GM21367 (cell line): ENCODE data around the gene C1QL2.

Experiments used
- ATAC-seq: cut with Tn5 transposase; IDR thresholded peaks from one replicate; pipeline ENCODE4 v1.9.1; 2021; ENCODE audit not compliant: unreplicated experiment

Gene C1QL2

GRCh38 chr2:119158563-119159347 lies at the start of gene C1QL2:
Gene C1QL2 (minus strand): TSS chr2:119158751. CDS start chr2:119158269, 482 bp downstream.
- ATAC-seq, result no peak

DNA sequence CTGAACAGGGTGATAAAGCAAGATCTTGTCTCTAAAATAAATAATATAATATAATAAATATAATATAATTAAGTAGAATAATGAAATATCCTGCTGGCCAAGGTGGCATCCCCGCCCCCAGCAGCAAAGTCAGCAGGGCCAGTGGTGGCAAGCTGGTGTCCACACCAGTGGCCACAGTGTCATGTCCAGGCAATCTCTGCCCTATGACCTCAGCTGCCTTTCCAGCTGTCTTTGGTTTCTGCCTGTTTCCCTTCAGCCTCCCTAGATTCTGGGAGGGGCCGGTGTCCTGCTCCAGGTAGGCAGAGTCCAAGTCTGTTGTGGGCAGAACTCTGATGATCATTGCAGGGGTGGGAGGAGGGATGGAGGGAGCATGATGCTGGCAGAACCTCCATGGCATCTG lies 48.9 kb upstream of the C1QL2 start:
- no peak for ATAC-seq

DNA sequence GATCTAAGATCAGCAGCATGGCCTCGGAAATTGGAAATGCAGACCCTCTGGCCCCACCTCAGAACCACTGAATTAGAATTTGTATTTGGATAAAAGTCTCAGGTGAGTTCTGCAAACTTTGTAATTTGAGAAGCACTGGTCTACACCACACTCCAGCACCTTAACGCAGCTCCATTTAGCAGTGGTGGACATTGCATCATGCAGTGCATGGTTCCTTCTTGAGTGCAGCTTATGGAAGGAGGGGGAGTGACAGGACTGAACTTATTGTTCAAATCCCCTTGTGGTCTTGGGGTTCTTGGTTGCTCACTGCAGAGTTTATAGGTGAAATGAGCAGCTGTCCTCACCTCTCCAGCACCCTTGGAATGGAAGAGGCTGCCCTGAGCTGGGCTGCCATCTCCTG lies 47.6 kb upstream of the C1QL2 start:
- no peak for ATAC-seq

DNA sequence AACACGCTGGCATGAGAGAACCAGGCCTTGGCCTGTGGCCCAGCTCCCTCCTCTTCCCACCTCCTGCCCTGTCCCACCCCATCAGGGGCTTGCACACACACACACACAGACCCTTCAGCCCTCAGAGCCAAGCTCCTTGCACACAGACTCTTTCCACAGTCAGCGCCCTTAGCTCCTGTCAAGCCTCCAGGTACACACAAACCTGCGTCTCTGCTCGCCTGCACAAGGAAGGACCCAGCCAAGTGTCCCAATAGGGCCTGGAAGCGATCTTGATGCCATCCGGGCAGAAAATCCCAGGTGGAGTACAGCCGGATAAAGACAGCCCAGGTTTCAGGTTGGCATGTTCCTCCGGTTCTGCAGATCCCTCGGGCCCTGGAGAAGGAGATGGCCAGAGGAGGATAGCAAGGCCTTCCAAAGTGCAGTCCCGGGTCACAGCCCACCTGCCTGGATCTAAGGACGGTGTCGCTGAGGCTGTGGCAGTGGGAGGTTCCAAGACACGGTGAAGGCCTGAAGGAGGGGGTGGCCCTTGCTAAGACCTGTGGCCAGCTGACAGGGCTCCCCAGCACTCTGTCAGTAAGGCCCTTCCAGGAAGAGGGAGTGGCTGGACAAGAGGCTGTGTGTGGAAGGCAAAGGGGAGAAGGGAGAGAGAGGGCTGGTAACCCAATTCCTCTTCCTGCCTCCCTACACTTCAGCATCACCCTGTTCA lies 46.6 kb upstream of the C1QL2 start:
- no peak for ATAC-seq

DNA sequence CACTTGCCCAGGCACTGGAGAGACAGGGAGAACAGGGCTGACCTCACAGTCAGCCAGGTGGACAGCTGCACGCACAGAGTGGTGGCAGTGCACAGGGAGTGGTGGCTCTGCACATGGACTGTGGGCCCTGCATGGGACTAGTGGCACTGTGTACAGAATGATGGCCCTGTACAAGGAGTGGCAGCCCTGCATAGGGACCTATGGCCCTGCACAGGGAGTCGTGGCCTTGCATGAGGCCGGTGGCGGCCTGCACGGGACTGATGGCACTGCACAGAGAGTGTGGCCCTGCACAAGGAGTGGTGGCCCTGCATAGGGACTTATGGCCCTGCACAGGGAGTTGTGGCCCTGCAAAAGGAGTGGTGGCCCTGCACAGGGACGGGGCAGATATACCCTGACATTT lies 46.0 kb upstream of the C1QL2 start:
- ATAC-seq, result no peak

- no peak for ATAC-seq
These were observed 44.2 kb upstream of the C1QL2 start for GRCh38 chr2:119202610-119203310.

DNA sequence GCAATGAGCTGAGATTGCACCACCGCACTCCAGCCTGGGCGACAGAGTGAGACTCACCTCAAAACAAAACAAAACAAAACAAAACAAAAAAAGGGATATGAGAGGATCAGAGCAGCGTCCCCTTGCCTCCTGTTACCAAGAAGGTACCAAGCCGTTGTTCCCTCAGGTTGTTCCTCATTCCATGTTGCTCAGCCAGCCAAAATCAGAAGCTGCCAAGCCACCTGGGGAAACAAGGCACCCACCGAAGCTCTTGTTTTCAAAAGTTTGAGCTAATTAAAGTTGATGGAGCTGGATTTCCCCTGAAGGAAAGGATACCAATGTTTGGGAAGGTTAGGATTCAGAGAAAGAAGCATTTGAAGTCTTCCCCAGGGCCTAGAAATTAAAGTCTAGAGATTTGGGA lies 43.3 kb upstream of the C1QL2 start:
- no peak for ATAC-seq

GRCh38 chr2:119198240-119198840 lies 39.8 kb upstream of the C1QL2 start:
- no peak for ATAC-seq

DNA sequence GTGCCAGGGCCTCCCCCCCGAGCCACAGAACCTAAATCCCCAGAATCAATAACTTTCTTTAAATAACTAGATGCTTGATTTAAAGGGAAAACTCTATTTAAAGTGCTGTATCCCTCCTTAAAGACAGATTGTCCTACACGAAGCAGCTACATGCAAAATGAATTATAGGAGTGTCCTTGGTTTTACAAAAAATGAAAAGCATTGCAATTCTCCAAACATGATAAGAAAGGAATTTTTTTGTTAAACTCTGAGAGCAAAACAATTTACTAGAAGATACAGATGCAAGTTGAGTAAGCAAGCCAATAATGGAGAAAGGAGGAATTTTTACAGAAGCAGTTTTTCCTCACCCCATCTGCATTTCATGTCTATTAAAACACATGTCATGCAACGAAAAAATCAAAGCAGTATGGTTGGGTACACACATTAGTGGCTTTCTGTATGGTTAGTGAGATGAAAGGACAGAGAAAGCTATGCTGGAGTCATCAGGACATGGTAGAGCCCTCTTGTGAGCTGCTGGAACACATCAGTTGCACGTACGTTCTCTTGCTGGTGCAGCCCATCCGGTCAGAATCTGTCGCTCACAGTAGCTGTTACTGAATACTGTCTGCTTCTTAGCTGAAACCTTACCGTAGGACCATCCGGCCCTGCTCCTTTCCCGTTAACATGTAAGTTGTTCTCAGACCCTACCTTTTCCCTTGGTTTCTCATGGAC lies 39.1 kb upstream of the C1QL2 start:
- no peak for ATAC-seq

GRCh38 chr2:119197126-119197405 lies 38.5 kb upstream of the C1QL2 start:
- no peak for ATAC-seq

- ATAC-seq, result no peak
These were observed 38.0 kb upstream of the C1QL2 start for GRCh38 chr2:119196301-119197125.

- ATAC-seq, result no peak
These were observed 37.3 kb upstream of the C1QL2 start for GRCh38 chr2:119195887-119196286.

- ATAC-seq, result no peak
These were observed 36.5 kb upstream of the C1QL2 start for GRCh38 chr2:119195001-119195400.

DNA sequence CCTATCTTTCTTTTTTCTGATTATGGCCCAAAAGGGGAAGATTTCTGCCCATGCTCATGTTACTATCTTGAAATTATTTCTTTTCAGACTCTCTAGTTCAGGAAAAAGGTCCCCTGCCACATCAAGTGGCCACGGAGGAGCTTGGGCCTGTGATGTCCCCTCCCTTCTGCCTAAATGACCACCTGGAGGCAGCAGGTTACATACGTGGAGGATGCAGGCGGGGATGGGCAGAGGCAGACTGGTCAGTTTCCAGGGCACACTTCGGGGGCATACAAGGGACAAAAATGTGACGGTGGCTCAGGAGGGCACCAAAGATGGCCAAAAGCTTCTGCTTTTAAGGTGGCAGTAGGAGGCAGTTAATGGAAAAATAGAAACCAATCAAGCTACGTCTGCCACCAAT lies 34.3 kb upstream of the C1QL2 start:
- ATAC-seq, result no peak

GRCh38 chr2:119190321-119191111 lies 32.0 kb upstream of the C1QL2 start:
- no peak for ATAC-seq

DNA sequence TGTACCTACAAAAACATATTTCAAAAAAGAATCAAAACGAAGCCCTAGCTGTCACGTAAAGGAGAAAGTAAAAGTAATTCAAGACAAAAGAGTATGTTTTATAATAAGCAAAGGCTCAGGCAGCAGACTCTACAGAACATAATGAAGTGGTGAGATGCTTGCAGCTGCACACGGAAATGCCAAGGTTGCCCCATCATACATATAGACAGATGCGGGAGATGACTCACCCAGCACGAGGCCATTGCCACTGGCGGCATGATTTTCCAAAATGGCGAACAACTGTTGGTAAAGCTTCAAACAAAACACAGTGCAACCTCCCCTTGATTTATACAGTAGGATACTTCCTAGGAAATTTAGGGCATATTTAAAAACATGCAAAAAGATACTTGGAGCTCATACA lies 26.0 kb upstream of the C1QL2 start:
- no peak for ATAC-seq

DNA sequence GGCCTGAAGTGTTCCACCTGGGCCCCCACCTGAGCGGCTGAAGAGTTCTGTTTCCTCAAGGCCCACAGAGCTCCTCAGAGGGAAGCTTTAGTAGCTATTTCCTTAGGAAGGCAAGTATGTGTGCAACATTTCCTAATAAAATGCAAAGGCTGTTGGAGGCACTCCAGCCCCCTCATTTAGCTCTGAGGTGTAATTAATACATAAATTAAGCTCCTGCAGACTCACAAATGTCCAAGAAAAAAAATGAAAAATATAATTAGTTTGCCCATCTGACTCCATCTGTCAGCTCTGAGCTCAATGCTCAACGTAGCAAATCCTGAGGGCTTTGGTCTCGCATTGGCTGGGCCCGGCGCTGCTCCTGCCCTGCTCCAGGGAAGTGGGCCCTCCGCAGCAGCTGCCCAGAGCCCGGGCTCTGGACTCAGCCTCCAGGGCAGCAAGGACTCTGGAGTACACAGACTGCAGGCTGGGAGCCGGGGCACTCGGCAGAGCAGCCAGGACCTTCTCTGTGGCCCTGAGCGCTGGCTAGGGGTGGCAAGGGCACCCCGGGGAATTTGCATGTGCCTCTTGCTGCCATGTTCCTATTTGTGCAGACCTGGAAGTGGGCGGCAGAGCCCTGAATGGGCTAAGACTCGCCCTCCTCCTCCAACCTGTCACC lies 23.4 kb upstream of the C1QL2 start:
- no peak for ATAC-seq

DNA sequence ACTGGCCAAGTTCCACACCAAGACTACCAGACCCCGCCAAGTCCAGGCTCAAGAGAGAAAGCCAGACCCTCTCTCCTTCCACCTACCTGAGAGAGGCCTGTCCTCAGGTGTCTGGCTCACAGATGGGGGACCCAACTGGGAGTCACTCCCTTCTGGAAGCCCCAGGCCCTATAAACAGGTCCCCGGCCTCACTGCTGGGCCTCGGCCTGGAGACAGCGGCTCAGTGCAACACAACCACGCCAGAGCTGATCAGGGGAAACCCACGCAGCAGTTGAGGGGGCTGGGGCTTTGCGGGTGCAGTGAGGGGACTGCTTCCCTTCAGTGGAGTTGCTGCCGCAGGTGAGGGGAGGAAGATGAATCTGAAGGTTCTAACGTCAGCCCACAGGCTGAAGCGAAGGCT lies 22.8 kb upstream of the C1QL2 start:
- no peak for ATAC-seq

GRCh38 chr2:119180892-119181291 lies 22.3 kb upstream of the C1QL2 start:
- ATAC-seq, result no peak
